HepG2 (cell line): ENCODE data around the gene CA5B. TPM values are rescaled to one million over a fixed set of nuclear protein-coding genes. Genes with fewer than 3 reads are reported as not detected.
A peak's percentile ranks its signal among the peaks of the same experiment; 100 is the strongest.

ENCODE experiments used
- ASH2L ChIP-seq: fragments of 300-600, 200-600 bp; sonication (generic); IDR thresholded peaks from 2 replicates; pipeline ENCODE4 v1.7.0; 2017; ENCODE audit warnings: low read depth, mild to moderate bottlenecking, moderate library complexity, mixed read lengths, low read length; ENCODE audit not compliant: insufficient read length
- ETV5 ChIP-seq: IDR thresholded peaks from 2 replicates; pipeline ENCODE4 v1.6.1; 2018; ENCODE audit warnings: missing biosample characterization, missing genetic modification reagents, inconsistent platforms, borderline replicate concordance
- KLF16 ChIP-seq, 2 experiments: sonication (generic) in 1 of 2; formaldehyde crosslinking in 1 of 2; IDR thresholded peaks; 2 replicates each; pipeline versions ENCODE4 v1.6.1 to v1.8.0; 2016 to 2023; ENCODE audit warnings: missing genetic modification reagents in 2 of 2, missing compliant biosample characterization in 1 of 2
- MED1 ChIP-seq: sonication (generic); formaldehyde crosslinking; IDR thresholded peaks from 2 replicates; pipeline ENCODE4 v1.4.0; 2020; ENCODE audit warnings: missing genetic modification reagents
- MIER2 ChIP-seq: IDR thresholded peaks from 2 replicates; pipeline ENCODE4 v1.6.1; 2016; ENCODE audit warnings: missing biosample characterization, missing genetic modification reagents
- PAF1 ChIP-seq: IDR thresholded peaks from 2 replicates; pipeline ENCODE4 v1.6.1; 2016; ENCODE audit warnings: missing genetic modification reagents, missing compliant biosample characterization
- PRDM15 ChIP-seq: sonication (generic); formaldehyde crosslinking; IDR thresholded peaks from 2 replicates; pipeline ENCODE4 v1.4.0; 2020; ENCODE audit warnings: missing genetic modification reagents
- RARA ChIP-seq: IDR thresholded peaks from 2 replicates; pipeline ENCODE4 v1.6.1; 2016; ENCODE audit warnings: missing genetic modification reagents, missing compliant biosample characterization
- RBM22 ChIP-seq: fragments of 200-400 bp; formaldehyde crosslinking; optimal IDR thresholded peaks from 2 replicates; pipeline ENCODE3; 2017; ENCODE audit warnings: mild to moderate bottlenecking, low read length, moderate library complexity
- SOX5 ChIP-seq: IDR thresholded peaks from 2 replicates; pipeline ENCODE4 v1.6.1; 2016; ENCODE audit warnings: borderline replicate concordance
- ZKSCAN8 ChIP-seq: IDR thresholded peaks from 2 replicates; pipeline ENCODE4 v1.6.1; 2016; ENCODE audit warnings: borderline replicate concordance, missing genetic modification reagents, missing compliant biosample characterization
- ZNF616 ChIP-seq: sonication (generic); formaldehyde crosslinking; IDR thresholded peaks from 2 replicates; pipeline ENCODE4 v1.5.0; 2020; ENCODE audit warnings: low read depth, mild to moderate bottlenecking, missing genetic modification reagents
- polyA plus RNA-seq, 8 experiments: library from polyadenylated mRNA; depleted of rRNA in 3 of 8; stranded (reverse) in 7 of 8; unstranded in 1 of 8; fragments of >200 nt; fragmentation: Illumina TruSeq in 4 of 8; extraction: Trizol in 4 of 8; gene quantifications; 2 replicates each; pipeline versions ENCODE4 v1.2.1 to v1.2.3, GENCODE V29; 2011 to 2016; ENCODE audit warnings: low read depth in 4 of 8, missing spikeins in 1 of 8, mixed read lengths in 1 of 8; ENCODE audit not compliant: insufficient read depth in 1 of 8
- total RNA-seq, 5 experiments: library from RNA; depleted of rRNA; stranded (reverse); fragments of >200 nt; fragmentation: Illumina TruSeq; extraction: Trizol; gene quantifications; 2 replicates each; pipeline ENCODE4 v1.2.3, GENCODE V29; 2016; ENCODE audit warnings: low read depth in 1 of 5
- TF ChIP-seq, protein P1 (sequence below): IDR thresholded peaks from 2 replicates; pipeline ENCODE4 v1.6.1; 2016
- TF ChIP-seq, protein P2 (sequence below): sonication (generic); formaldehyde crosslinking; IDR thresholded peaks from 2 replicates; pipeline ENCODE4 v1.4.0; 2020; ENCODE audit warnings: missing genetic modification reagents
- TF ChIP-seq, protein P3 (sequence below): sonication (generic); formaldehyde crosslinking; IDR thresholded peaks from 2 replicates; pipeline ENCODE4 v1.8.1; 2023; ENCODE audit warnings: mild to moderate bottlenecking, inconsistent platforms, moderate library complexity, missing genetic modification reagents, borderline replicate concordance
- TF ChIP-seq, protein P4 (sequence below): sonication (generic); formaldehyde crosslinking; IDR thresholded peaks from 2 replicates; pipeline ENCODE4 v1.4.0; 2020; ENCODE audit warnings: missing genetic modification reagents
- TF ChIP-seq, protein P5 (sequence below): sonication (generic); formaldehyde crosslinking; IDR thresholded peaks from 2 replicates; pipeline ENCODE4 v1.4.0; 2020; ENCODE audit warnings: mild to moderate bottlenecking, missing genetic modification reagents

Gene CA5B
- total and polyA plus RNA-seq, 2 of the 13 experiments (the other 11 are each of a cell fraction or from before 2014, with no cell fraction given) = 1.7 to 2.2 TPM

- peak; percentile 27; the same call in 1 of the 2 replicates for TF ChIP-seq ETV5
- peak; percentile 89 for TF ChIP-seq RARA (CRISPR knock-in tag)
- TF ChIP-seq MED1 (CRISPR knock-in tag) = 0 out of 2 replicates have a peak, but pooled peaks have one; percentile 30
- no peak for TF ChIP-seq MIER2 (CRISPR knock-in tag)
- TF ChIP-seq, protein P1, sequence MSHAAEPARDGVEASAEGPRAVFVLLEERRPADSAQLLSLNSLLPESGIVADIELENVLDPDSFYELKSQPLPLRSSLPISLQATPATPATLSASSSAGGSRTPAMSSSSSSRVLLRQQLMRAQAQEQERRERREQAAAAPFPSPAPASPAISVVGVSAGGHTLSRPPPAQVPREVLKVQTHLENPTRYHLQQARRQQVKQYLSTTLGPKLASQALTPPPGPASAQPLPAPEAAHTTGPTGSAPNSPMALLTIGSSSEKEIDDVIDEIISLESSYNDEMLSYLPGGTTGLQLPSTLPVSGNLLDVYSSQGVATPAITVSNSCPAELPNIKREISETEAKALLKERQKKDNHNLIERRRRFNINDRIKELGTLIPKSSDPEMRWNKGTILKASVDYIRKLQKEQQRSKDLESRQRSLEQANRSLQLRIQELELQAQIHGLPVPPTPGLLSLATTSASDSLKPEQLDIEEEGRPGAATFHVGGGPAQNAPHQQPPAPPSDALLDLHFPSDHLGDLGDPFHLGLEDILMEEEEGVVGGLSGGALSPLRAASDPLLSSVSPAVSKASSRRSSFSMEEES (CRISPR knock-in tag) = no peak
- peak in 1 of 2 experiments; percentile 61; a peak in 1 of 4 replicates for TF ChIP-seq KLF16 (CRISPR knock-in tag; IDR thresholded peaks at IDR 0.05)
- TF ChIP-seq, protein P2, sequence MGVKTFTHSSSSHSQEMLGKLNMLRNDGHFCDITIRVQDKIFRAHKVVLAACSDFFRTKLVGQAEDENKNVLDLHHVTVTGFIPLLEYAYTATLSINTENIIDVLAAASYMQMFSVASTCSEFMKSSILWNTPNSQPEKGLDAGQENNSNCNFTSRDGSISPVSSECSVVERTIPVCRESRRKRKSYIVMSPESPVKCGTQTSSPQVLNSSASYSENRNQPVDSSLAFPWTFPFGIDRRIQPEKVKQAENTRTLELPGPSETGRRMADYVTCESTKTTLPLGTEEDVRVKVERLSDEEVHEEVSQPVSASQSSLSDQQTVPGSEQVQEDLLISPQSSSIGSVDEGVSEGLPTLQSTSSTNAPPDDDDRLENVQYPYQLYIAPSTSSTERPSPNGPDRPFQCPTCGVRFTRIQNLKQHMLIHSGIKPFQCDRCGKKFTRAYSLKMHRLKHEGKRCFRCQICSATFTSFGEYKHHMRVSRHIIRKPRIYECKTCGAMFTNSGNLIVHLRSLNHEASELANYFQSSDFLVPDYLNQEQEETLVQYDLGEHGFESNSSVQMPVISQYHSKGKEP (CRISPR knock-in tag) = no peak
- TF ChIP-seq PAF1 = no peak
- TF ChIP-seq PRDM15 = no peak
- TF ChIP-seq, protein P3, sequence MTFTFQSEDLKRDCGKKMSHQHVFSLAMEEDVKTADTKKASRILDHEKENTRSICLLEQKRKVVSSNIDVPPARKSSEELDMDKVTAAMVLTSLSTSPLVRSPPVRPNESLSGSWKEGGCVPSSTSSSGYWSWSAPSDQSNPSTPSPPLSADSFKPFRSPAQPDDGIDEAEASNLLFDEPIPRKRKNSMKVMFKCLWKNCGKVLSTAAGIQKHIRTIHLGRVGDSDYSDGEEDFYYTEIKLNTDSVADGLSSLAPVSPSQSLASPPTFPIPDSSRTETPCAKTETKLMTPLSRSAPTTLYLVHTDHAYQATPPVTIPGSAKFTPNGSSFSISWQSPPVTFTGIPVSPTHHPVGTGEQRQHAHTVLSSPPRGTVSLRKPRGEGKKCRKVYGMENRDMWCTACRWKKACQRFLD (CRISPR knock-in tag) = no peak
- TF ChIP-seq, protein P4, sequence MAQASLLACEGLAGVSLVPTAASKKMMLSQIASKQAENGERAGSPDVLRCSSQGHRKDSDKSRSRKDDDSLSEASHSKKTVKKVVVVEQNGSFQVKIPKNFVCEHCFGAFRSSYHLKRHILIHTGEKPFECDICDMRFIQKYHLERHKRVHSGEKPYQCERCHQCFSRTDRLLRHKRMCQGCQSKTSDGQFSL (CRISPR knock-in tag) = no peak
- peak; percentile 93 for TF ChIP-seq SOX5 (CRISPR knock-in tag)
- no peak for TF ChIP-seq ZNF616 (CRISPR knock-in tag)
- TF ChIP-seq, protein P5, sequence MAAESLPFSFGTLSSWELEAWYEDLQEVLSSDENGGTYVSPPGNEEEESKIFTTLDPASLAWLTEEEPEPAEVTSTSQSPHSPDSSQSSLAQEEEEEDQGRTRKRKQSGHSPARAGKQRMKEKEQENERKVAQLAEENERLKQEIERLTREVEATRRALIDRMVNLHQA = no peak
- peak; percentile 39; the same call in 1 of the 2 replicates for TF ChIP-seq ZKSCAN8 (CRISPR knock-in tag)
- no peak for TF ChIP-seq RBM22
- no peak for TF ChIP-seq ASH2L
Measured at GRCh38 chrX:15744181-15744867, 6.3 kb downstream of the CA5B start (continued).
